ENCODE measurements around the gene MAP7D2. TPM values are rescaled to one million over a fixed set of nuclear protein-coding genes. Genes with fewer than 3 reads are reported as not detected.

The MAP7D2 gene
- total and polyA plus RNA-seq, 9 donors = 0.27 to 0.89 (median 0.44) TPM

DNA sequence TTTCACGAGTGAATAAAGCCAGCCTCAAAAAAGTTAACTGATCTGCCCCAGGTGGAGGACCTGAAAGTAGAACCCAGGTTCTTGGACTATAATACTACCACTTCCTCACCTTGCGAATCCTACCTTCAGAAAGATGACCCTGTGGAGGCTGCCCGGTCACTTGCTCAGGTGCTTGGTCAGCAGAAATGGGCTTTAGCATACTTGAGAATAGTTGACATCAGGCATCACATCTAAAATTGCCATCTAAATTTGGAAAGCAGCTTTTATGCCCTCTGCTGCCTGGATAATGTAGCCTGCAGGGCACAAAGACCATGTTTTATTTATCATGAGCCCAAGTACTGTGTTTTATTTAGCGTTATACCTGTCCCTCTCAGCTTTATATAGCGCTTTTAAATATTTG is 128.9 kb downstream of the MAP7D2 start:
- Histone ChIP-seq H3K36me3 (ENCODE audit: control insufficient read depth, insufficient read depth, low read length) (no peaks in the 10 kb centered on the region), H3K4me3 (ENCODE audit: low read length) (no peak overlapping the region), H3K4me1 (ENCODE audit: control insufficient read depth, insufficient read depth, low read length) (peaks cover 7% of the 10 kb centered on the region), H3K27ac (ENCODE audit: low read length) (no peak overlapping the region), H3K27me3 (ENCODE audit: control insufficient read depth, insufficient read depth, low read length) (peaks cover 18% of the 10 kb centered on the region), H3K9me3 (replicated peaks; ENCODE audit: control insufficient read depth, low read depth, low read length) (peaks cover 5% of the 10 kb centered on the region)
- no peak for DNase-seq
- WGBS (ENCODE audit: insufficient coverage) = 93% methylated on average over 2 of the region's 5 CpGs

DNA sequence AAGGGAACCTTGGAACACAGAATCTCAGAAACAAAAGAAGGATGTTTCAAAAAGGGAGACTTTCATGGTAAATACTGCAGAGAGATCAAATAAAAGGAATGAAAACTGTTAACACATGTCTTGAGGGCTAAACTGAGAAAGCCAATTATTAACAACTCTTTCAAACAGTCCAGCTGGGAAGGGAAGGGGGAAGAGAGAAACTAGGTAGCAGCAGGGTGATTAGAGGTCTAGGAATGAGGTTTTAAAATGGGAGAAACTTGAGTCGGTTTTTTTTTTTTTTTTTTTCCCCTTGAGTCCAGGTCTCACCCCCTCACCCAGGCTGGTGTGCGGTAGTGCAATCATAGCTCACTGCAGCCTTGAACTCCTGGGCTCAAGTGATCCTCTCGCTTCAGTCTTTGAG is 130.2 kb downstream of the MAP7D2 start:
- WGBS (ENCODE audit: insufficient coverage) = no CpG with 5 or more reads among the region's 3 CpGs
- Histone ChIP-seq H3K27me3 (ENCODE audit: control insufficient read depth, insufficient read depth, low read length) (peaks cover 20% of the 10 kb centered on the region), H3K27ac (ENCODE audit: low read length) (no peak overlapping the region), H3K9me3 (replicated peaks; ENCODE audit: control insufficient read depth, low read depth, low read length) (peaks cover 5% of the 10 kb centered on the region), H3K36me3 (ENCODE audit: control insufficient read depth, insufficient read depth, low read length) (no peaks in the 10 kb centered on the region), H3K4me1 (ENCODE audit: control insufficient read depth, insufficient read depth, low read length) (peaks cover 7% of the 10 kb centered on the region), H3K4me3 (ENCODE audit: low read length) (no peak overlapping the region)
- no peak for DNase-seq

DNA sequence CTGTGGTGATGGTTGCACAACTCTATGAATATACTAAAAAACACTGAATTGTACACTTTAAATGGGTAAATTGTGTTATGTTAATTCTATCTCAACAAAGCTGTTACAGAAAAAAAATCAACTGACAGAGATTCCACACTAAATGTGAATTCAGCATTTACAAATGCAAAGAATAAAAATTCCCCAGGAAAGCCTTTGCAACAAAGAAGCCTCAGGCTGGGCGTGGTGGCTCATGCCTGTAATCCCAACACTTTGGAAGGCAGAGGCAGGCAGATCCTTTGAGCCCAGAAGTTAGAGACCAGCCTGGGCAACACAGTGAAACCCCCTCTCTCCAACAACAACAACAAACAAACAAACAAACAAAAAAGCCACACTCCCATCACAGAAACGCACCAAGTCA is 134.8 kb downstream of the MAP7D2 start:
- WGBS (ENCODE audit: insufficient coverage) = 70% methylated on average over 1 of the region's 2 CpGs

DNA sequence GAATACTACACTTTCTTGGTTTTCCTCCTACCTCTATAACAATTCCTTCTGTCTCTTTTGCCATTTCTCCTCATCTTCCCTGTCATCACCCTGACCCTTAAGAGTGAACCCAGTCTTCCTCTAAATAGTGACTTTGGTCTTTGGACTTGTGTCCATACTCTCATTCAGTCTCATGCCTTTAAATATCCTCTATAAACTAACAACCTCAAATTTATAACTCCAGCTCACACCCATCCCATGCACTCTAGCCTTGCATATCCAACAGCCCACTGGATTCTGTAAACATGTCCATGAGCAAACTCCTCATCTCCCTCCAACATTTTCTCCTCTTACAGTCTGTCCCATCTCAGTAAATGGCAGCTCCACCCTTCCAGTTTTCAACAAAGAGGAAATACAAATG is 140.9 kb downstream of the MAP7D2 start:
- Histone ChIP-seq H3K4me3 (ENCODE audit: low read length) (no peak overlapping the region), H3K4me1 (ENCODE audit: control insufficient read depth, insufficient read depth, low read length) (no peaks in the 10 kb centered on the region), H3K36me3 (ENCODE audit: control insufficient read depth, insufficient read depth, low read length) (no peaks in the 10 kb centered on the region), H3K27ac (ENCODE audit: low read length) (no peak overlapping the region), H3K9me3 (replicated peaks; ENCODE audit: control insufficient read depth, low read depth, low read length) (peaks cover 3% of the 10 kb centered on the region), H3K27me3 (ENCODE audit: control insufficient read depth, insufficient read depth, low read length) (peaks cover 10% of the 10 kb centered on the region)
- no peak for DNase-seq

More for the DNA sequence above, 134.8 kb downstream of the MAP7D2 start:
- no peak for DNase-seq
- Histone ChIP-seq H3K4me3 (ENCODE audit: low read length) (no peak overlapping the region), H3K36me3 (ENCODE audit: control insufficient read depth, insufficient read depth, low read length) (no peaks in the 10 kb centered on the region), H3K27ac (ENCODE audit: low read length) (no peak overlapping the region), H3K27me3 (ENCODE audit: control insufficient read depth, insufficient read depth, low read length) (peaks cover 14% of the 10 kb centered on the region), H3K9me3 (replicated peaks; ENCODE audit: control insufficient read depth, low read depth, low read length) (peaks cover 8% of the 10 kb centered on the region), H3K4me1 (ENCODE audit: control insufficient read depth, insufficient read depth, low read length) (no peaks in the 10 kb centered on the region)

DNA sequence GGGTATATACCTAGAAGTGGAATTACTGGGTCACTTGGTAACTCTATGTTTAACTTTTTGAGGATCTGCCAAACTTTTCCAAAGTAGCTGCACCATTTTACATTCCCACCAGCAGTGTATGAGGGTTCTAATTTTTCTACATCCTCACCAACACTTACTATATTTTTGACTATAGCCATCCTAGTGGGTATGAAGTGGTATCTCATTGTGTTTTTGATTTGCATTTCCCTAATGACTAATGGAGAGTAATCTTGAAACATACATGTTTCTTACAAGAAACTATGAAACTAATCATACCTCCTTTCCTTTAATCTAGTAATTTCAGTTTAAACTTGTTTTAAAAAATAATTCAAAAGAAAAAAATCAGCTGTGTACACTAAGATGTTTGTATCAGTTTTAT is 143.7 kb downstream of the MAP7D2 start:
- no peak overlapping the region for H3K27ac ChIP-seq (ENCODE audit: low read length)
- H3K4me3 ChIP-seq (ENCODE audit: low read length) = no peak overlapping the region
- peaks cover 12% of the 10 kb centered on the region for H3K27me3 ChIP-seq (ENCODE audit: control insufficient read depth, insufficient read depth, low read length)
- no peak for DNase-seq
- H3K36me3 ChIP-seq (ENCODE audit: control insufficient read depth, insufficient read depth, low read length) = no peaks in the 10 kb centered on the region
- H3K9me3 ChIP-seq (replicated peaks; ENCODE audit: control insufficient read depth, low read depth, low read length) = peaks cover 3% of the 10 kb centered on the region
- H3K4me1 ChIP-seq (ENCODE audit: control insufficient read depth, insufficient read depth, low read length) = no peaks in the 10 kb centered on the region

DNA sequence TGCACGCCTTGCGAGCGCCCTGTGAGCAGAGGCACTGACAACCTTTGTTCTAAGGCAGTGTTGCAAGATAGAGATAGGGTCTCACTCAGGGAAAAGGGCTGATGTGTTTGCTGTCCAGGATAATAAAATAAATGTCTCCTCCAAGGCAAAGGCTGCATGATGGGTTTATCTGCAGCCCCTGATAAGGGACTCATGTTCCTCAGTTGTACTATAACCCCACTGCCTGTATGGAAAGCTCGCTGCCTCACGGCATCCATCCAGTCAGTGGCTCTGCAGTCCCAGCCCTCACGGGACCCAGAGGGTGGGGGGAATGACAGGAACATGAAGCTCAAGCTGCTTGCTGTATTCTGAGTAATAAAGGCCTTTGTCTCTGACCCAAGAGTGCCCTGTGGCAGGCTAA is 148.4 kb downstream of the MAP7D2 start:
- peaks cover 22% of the 10 kb centered on the region for H3K27me3 ChIP-seq (ENCODE audit: control insufficient read depth, insufficient read depth, low read length)
- no peaks in the 10 kb centered on the region for H3K9me3 ChIP-seq (replicated peaks; ENCODE audit: control insufficient read depth, low read depth, low read length)
- DNase-seq = no peak
- H3K4me3 ChIP-seq (ENCODE audit: low read length) = no peak overlapping the region
- H3K36me3 ChIP-seq (ENCODE audit: control insufficient read depth, insufficient read depth, low read length) = peaks cover 5% of the 10 kb centered on the region
- WGBS (ENCODE audit: insufficient coverage) = 87% methylated on average over 3 of the region's 6 CpGs
- no peak overlapping the region for H3K27ac ChIP-seq (ENCODE audit: low read length)
- H3K4me1 ChIP-seq (ENCODE audit: control insufficient read depth, insufficient read depth, low read length) = no peaks in the 10 kb centered on the region

DNA sequence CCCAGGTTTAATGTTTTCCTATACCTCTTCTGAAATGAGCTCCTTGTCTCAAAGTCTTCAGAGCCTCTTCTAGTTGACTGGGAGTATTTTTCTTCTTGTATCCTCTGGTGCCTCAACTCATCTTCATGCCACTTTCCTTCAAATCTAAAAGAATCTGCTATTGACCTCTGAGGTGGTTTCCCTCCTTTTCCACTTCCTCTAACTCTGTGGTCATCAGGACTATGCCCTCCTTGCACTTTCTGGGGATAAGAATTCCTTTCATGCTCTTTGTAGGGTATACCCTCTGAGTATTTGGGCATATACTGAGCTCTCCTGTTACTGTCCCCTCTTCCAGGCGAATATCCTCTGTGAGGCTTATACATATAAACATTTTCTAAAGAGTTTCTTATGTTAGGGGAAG is 150.7 kb downstream of the MAP7D2 start:
- peaks cover 26% of the 10 kb centered on the region for H3K27me3 ChIP-seq (ENCODE audit: control insufficient read depth, insufficient read depth, low read length)
- H3K36me3 ChIP-seq (ENCODE audit: control insufficient read depth, insufficient read depth, low read length) = peaks cover 8% of the 10 kb centered on the region
- no peak for DNase-seq
- no peak overlapping the region for H3K27ac ChIP-seq (ENCODE audit: low read length)
- H3K9me3 ChIP-seq (replicated peaks; ENCODE audit: control insufficient read depth, low read depth, low read length) = no peaks in the 10 kb centered on the region
- no peak overlapping the region for H3K4me3 ChIP-seq (ENCODE audit: low read length)
- WGBS (ENCODE audit: insufficient coverage) = no CpG with 5 or more reads among the region's 1 CpG
- H3K4me1 ChIP-seq (ENCODE audit: control insufficient read depth, insufficient read depth, low read length) = no peaks in the 10 kb centered on the region

DNA sequence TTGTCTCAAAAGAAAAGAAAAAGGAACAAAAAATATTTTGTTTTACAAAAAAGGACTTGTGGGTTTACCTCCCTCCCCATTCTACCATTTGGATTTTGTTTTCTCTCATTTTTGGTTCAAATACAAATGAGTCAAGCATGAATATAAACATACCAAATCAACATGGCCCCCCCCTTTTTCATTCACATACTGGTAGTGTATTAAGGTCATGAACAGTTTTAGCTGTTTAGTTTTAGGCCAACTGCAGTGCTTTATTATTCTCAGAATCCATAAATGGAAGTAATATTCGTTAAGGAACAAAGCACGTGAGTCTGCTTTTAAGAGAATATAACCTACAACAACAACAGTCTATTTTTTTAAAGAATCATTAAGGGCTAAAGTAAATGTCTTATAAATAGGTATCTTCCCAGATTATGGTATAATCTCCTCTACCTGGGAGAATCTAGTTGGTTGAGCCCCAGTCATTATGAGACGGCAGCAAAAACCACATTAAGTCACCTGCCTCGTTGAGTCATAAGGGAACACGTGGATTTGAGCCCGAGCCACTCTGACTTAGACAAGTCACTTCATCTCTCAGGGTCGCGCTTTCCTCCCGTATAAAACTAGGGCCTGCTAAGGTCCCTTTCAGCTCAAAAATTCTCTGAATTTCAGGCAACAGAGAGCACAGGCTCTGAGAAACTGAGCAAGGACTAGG is 152.5 kb downstream of the MAP7D2 start:
- Histone ChIP-seq H3K36me3 (ENCODE audit: control insufficient read depth, insufficient read depth, low read length) (peaks cover 8% of the 10 kb centered on the region), H3K27me3 (ENCODE audit: control insufficient read depth, insufficient read depth, low read length) (peaks cover 36% of the 10 kb centered on the region), H3K27ac (ENCODE audit: low read length) (no peak overlapping the region), H3K9me3 (replicated peaks; ENCODE audit: control insufficient read depth, low read depth, low read length) (no peaks in the 10 kb centered on the region), H3K4me3 (ENCODE audit: low read length) (no peak overlapping the region), H3K4me1 (ENCODE audit: control insufficient read depth, insufficient read depth, low read length) (no peaks in the 10 kb centered on the region)
- WGBS (ENCODE audit: insufficient coverage) = 88% methylated on average over 6 of the region's 9 CpGs
- DNase-seq = no peak

DNA sequence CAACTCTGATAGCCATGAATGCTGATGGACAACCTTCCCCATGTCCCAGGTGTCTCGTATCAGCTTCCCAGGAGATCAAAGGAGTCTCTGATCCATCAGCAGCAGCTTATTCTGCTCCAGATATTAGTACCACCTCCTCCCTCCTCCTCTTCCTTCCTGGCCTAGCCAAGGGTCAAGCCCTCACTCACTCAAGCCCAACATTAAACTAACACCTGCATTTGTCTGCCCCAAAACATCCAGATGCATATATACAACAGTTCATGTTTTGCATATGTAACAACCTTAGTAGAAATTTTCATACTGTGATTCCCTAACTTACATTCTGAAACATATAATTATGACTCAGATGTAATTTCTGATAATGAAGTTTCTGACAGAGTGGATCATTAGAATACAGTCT is 155.8 kb downstream of the MAP7D2 start:
- Histone ChIP-seq H3K27me3 (ENCODE audit: control insufficient read depth, insufficient read depth, low read length) (peaks cover 27% of the 10 kb centered on the region), H3K9me3 (replicated peaks; ENCODE audit: control insufficient read depth, low read depth, low read length) (no peaks in the 10 kb centered on the region), H3K36me3 (ENCODE audit: control insufficient read depth, insufficient read depth, low read length) (peaks cover 3% of the 10 kb centered on the region), H3K4me3 (ENCODE audit: low read length) (no peak overlapping the region), H3K27ac (ENCODE audit: low read length) (no peak overlapping the region), H3K4me1 (ENCODE audit: control insufficient read depth, insufficient read depth, low read length) (no peaks in the 10 kb centered on the region)
- 45% methylated on average over 1 of the region's 1 CpG for WGBS (ENCODE audit: insufficient coverage)
- DNase-seq = no peak

DNA sequence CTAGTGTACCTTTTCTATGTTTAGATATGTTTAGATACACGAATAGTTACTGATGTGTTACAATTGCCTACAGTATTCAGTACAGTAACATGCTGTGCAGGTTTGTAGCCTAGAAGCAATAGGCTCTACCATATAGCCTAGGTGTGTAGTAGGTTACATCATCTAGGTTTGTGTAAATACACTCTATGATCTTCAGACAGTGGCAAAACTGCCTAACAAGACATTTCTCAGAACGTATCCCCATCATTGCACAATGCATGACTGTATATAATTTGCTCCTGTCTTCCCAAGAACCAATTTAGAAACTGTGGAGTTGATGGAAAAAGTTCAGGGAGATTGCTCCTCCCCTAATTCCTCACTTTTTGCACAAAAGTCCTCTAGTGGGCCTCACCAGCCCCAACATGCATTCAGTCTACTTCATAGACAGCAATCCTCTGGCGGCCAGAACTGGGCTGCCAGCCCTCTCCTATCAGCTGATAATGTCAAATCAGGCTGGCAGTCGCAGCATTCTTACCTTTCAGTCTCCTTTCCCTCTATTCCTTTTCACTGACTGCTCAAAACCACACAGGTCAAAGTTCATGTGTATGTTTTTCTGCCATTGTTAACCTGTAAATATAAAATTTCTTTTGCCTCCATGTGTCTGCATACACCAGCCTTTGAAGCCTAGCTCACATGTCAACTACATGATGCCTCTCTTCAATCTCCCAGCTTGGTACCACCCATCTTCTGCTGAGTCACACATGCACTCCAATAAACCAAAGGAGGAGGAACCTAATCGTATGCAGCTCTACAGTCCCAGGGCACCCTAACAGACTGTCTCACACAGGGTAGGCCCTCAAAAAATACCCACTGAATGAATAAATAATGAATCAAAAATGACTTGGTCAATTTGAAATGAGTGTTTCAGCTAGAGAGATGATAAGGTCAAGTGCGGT is 157.9 kb downstream of the MAP7D2 start:
- no peak for DNase-seq
- Histone ChIP-seq H3K4me1 (ENCODE audit: control insufficient read depth, insufficient read depth, low read length) (no peaks in the 10 kb centered on the region), H3K9me3 (replicated peaks; ENCODE audit: control insufficient read depth, low read depth, low read length) (no peaks in the 10 kb centered on the region), H3K4me3 (ENCODE audit: low read length) (no peak overlapping the region), H3K27me3 (ENCODE audit: control insufficient read depth, insufficient read depth, low read length) (peaks cover 22% of the 10 kb centered on the region), H3K27ac (ENCODE audit: low read length) (no peak overlapping the region), H3K36me3 (ENCODE audit: control insufficient read depth, insufficient read depth, low read length) (peaks cover 3% of the 10 kb centered on the region)
- 72% methylated on average over 3 of the region's 6 CpGs for WGBS (ENCODE audit: insufficient coverage)

Data from muscle of leg (tissue), 11 donors.